GM06990 (cell line): Measurements from ENCODE around the gene HSPA12A.

ENCODE experiments used
- DNase-seq: peaks from one replicate; pipeline ENCODE4 v3.0.0-alpha.2; 2011; ENCODE audit not compliant: insufficient read length; ENCODE audit errors: extremely low read depth
- H3K27me3 ChIP-seq: replicated peaks from 2 replicates; pipeline ENCODE4 v1.6.0; 2011; ENCODE audit warnings: low read length; ENCODE audit not compliant: control insufficient read depth, insufficient read depth
- H3K36me3 ChIP-seq: 2 replicates; pipeline ENCODE4 v1.5.1; 2011; ENCODE audit warnings: low read length; ENCODE audit not compliant: control insufficient read depth, insufficient read depth
- H3K4me3 ChIP-seq: replicated peaks from 2 replicates; pipeline ENCODE4 v1.5.1; 2011; ENCODE audit warnings: low read depth, mild to moderate bottlenecking, control low read depth, low read length
- CTCF ChIP-seq: IDR thresholded peaks from 2 replicates; pipeline ENCODE4 v1.5.1; 2011; ENCODE audit warnings: low read length, control low read depth, mild to moderate bottlenecking, inconsistent platforms; ENCODE audit not compliant: insufficient read depth, poor library complexity, severe bottlenecking

The HSPA12A gene

DNA sequence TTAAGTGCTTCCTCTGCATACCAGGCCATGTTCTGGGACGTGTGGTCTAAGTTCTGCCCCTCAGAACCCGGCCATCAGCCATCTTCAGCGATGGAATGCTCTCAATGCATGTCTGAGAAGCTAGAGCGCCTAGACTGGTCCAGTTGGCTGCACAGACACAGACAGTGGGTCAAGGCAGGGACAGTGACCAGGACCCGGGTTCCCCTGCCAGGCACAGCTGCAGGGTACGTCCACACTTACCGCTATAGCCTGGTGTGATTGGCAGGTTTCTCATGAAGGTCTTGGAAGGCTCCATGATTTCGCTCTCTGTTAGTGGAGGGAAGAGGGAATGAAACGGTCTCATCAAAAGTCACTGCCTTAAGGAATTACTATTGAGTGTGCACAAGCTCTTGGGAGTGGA lies 74.3 kb downstream of the HSPA12A start:
- H3K36me3 ChIP-seq = no peaks in the 10 kb centered on the region
- DNase-seq = no peak
- TF ChIP-seq CTCF = no peak
- H3K4me3 ChIP-seq = no peak overlapping the region
- H3K27me3 ChIP-seq = 0 out of 2 replicates have a peak, but pooled peaks cover 1% of the 10 kb centered on the region

DNA sequence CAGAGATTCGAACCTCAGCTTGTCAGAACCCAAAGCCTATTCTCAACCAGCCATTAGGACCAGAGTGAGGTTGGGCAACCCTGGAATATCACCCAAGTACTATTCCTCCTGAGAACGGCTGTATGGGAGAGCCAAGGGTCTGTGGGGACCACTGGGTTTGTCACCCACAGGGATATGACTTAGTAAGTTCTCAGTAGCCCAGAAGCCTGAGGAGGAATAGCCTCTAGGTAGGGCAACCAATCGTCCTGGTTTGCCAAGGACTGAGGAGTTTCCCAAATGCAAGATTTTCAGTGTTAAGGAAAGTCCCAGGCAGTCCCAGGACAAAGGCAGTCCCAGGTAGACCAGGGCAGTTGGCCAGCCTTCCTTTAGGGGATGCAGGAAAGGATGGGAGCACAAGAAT lies 74.9 kb downstream of the HSPA12A start:
- 0 out of 2 replicates have a peak, but pooled peaks cover 1% of the 10 kb centered on the region for H3K27me3 ChIP-seq
- DNase-seq = no peak
- no peaks in the 10 kb centered on the region for H3K36me3 ChIP-seq
- H3K4me3 ChIP-seq = no peak overlapping the region
- no peak for TF ChIP-seq CTCF

GRCh38 chr10:116665541-116666125 lies 76.7 kb downstream of the HSPA12A start:
- no peaks in the 10 kb centered on the region for H3K36me3 ChIP-seq
- no peak overlapping the region for H3K4me3 ChIP-seq
- H3K27me3 ChIP-seq = 0 out of 2 replicates have a peak, but pooled peaks cover 1% of the 10 kb centered on the region
- no peak for TF ChIP-seq CTCF
- DNase-seq = no peak

GRCh38 chr10:116664631-116665030 lies 77.7 kb downstream of the HSPA12A start:
- DNase-seq = no peak
- peaks cover 1% of the 10 kb centered on the region; the same call in 1 of the 2 replicates for H3K27me3 ChIP-seq
- H3K4me3 ChIP-seq = no peak overlapping the region
- no peaks in the 10 kb centered on the region for H3K36me3 ChIP-seq
- no peak for TF ChIP-seq CTCF

DNA sequence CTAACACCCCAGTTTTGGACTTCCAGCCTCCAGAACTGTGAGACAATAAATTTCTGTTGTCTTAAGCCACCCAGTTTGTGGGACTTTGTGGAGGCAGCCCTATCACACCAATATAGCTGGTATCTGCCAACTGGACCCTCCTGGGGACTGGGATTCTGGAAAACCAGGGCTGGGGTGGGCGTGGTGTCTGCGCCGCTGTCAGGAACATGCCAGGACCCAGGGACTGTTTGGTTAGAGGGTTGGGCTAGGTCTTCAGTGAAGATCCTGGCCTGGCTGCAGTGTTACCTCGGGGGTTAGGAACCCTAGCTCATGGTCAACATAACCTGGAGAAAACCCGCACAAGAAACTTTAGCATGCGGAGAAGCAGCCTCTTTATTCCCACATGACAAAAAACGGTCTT lies 79.0 kb downstream of the HSPA12A start:
- H3K4me3 ChIP-seq = no peak overlapping the region
- DNase-seq = no peak
- no peak for TF ChIP-seq CTCF
- H3K36me3 ChIP-seq = no peaks in the 10 kb centered on the region
- peaks cover 1% of the 10 kb centered on the region; the same call in 1 of the 2 replicates for H3K27me3 ChIP-seq

DNA sequence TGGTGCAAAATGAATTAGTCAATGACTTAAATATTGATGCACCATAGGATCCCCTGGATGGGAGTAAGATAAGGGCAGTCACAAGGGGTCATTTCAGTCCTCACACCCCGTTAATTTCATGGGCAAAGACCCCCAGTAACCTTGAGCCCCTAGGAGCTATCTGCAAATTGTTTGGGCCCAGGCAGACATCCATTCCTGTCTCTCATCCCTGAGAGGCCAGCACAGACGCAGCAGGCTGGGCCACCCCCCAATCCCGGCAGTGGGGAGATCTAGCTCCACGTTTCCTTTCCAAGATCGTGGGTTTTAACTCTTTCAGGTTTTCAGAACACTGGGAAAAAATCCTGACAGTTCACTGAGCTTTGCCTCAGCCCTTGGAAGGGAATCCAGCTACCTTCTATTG lies 81.5 kb downstream of the HSPA12A start:
- no peak for TF ChIP-seq CTCF
- no peak for DNase-seq
- no peaks in the 10 kb centered on the region for H3K36me3 ChIP-seq
- no peak overlapping the region for H3K4me3 ChIP-seq
- H3K27me3 ChIP-seq = peaks cover 1% of the 10 kb centered on the region; the same call in 1 of the 2 replicates
